SK-N-SH treated with all-trans-retinoic acid at 6 μM for 48 hours (cell line): ENCODE results near the gene GNG8.

Source experiments
- ATAC-seq: fragments of 200-7000 bp; cut with Tn5 transposase; 3 replicates; pipeline ENCODE4 v1.9.1; 2020; ENCODE audit warnings: mild to moderate bottlenecking, moderate library complexity
- ARNTL ChIP-seq: fragments of 450-650 bp; formaldehyde crosslinking; IDR thresholded peaks from 2 replicates; pipeline ENCODE4 v1.5.0; 2020; ENCODE audit warnings: low read depth, mild to moderate bottlenecking, moderate library complexity, borderline replicate concordance
- BACH2 ChIP-seq: fragments of 250-450 bp; sonication (Bioruptor Pico); IDR thresholded peaks from 2 replicates; pipeline ENCODE4 v1.9.0; 2021; ENCODE audit warnings: mild to moderate bottlenecking, borderline replicate concordance
- CREB5 ChIP-seq: fragments of 250-450 bp; sonication (Bioruptor Pico); IDR thresholded peaks from 2 replicates; pipeline ENCODE4 v1.5.1; 2020; ENCODE audit warnings: low read depth, mild to moderate bottlenecking, moderate library complexity
- CSDC2 ChIP-seq: fragments of 250-450 bp; sonication (Bioruptor Pico); IDR thresholded peaks from 2 replicates; pipeline ENCODE4 v1.5.0; 2020; ENCODE audit warnings: mild to moderate bottlenecking, moderate library complexity
- CSRNP3 ChIP-seq: fragments of 250-450 bp; sonication (Bioruptor Pico); IDR thresholded peaks from 2 replicates; pipeline ENCODE4 v1.5.1; 2021; ENCODE audit warnings: mild to moderate bottlenecking, moderate library complexity
- ESRRG ChIP-seq: fragments of 250-450 bp; sonication (Bioruptor Pico); IDR thresholded peaks from 2 replicates; pipeline ENCODE4 v1.6.1; 2021; ENCODE audit warnings: mild to moderate bottlenecking
- GLIS3 ChIP-seq: fragments of 250-450 bp; sonication (Bioruptor Pico); IDR thresholded peaks from 2 replicates; pipeline ENCODE4 v1.5.0; 2020; ENCODE audit warnings: mild to moderate bottlenecking, moderate library complexity
- ISL1 ChIP-seq: fragments of 250-450 bp; sonication (Bioruptor Pico); IDR thresholded peaks from 2 replicates; pipeline ENCODE4 v2.1.2; 2022; ENCODE audit warnings: mild to moderate bottlenecking, moderate library complexity
- OSR1 ChIP-seq: fragments of 250-450 bp; sonication (Bioruptor Pico); IDR thresholded peaks from 2 replicates; pipeline ENCODE4 v1.8.0; 2022; ENCODE audit warnings: moderate library complexity, mild to moderate bottlenecking, inconsistent platforms
- PATZ1 ChIP-seq: fragments of 250-450 bp; sonication (Bioruptor Pico); IDR thresholded peaks from 2 replicates; pipeline ENCODE4 v1.8.0; 2020; ENCODE audit warnings: mild to moderate bottlenecking, moderate library complexity, borderline replicate concordance
- PPARA ChIP-seq: fragments of 250-450 bp; sonication (Bioruptor Pico); IDR thresholded peaks from 2 replicates; pipeline ENCODE4 v1.5.0; 2020; ENCODE audit warnings: mild to moderate bottlenecking, borderline replicate concordance
- SNAI2 ChIP-seq: fragments of 250-450 bp; sonication (Bioruptor Pico); IDR thresholded peaks from 2 replicates; pipeline ENCODE4 v1.5.0; 2020; ENCODE audit warnings: mild to moderate bottlenecking, moderate library complexity
- TOX ChIP-seq: fragments of 250-450 bp; sonication (Bioruptor Pico); IDR thresholded peaks from 2 replicates; pipeline ENCODE4 v1.8.0; 2021; ENCODE audit warnings: mild to moderate bottlenecking, moderate library complexity, borderline replicate concordance
- TSHZ2 ChIP-seq: fragments of 250-450 bp; sonication (Bioruptor Pico); IDR thresholded peaks from 2 replicates; pipeline ENCODE4 v1.5.0; 2020; ENCODE audit warnings: mild to moderate bottlenecking, moderate library complexity
- ZC3H10 ChIP-seq: fragments of 250-450 bp; sonication (Bioruptor Pico); IDR thresholded peaks from 2 replicates; pipeline ENCODE4 v1.5.1; 2021; ENCODE audit warnings: mild to moderate bottlenecking, moderate library complexity
- ZFP3 ChIP-seq: fragments of 250-450 bp; sonication (Bioruptor Pico); IDR thresholded peaks from 2 replicates; pipeline ENCODE4 v1.5.0; 2020; ENCODE audit warnings: mild to moderate bottlenecking, moderate library complexity
- ZFP30 ChIP-seq: fragments of 450-650 bp; formaldehyde crosslinking; IDR thresholded peaks from 2 replicates; pipeline ENCODE4 v1.5.0; 2022; ENCODE audit warnings: mild to moderate bottlenecking, moderate library complexity
- ZNF565 ChIP-seq: fragments of 450-650 bp; formaldehyde crosslinking; conservative IDR thresholded peaks from 2 replicates; pipeline ENCODE4 v1.5.0; 2020; ENCODE audit warnings: low read depth, mild to moderate bottlenecking, moderate library complexity
- ZNF70 ChIP-seq: fragments of 450-650 bp; formaldehyde crosslinking; IDR thresholded peaks from 2 replicates; pipeline ENCODE4 v1.5.0; 2020; ENCODE audit warnings: mild to moderate bottlenecking, moderate library complexity
- ZNF8 ChIP-seq: fragments of 450-650 bp; formaldehyde crosslinking; IDR thresholded peaks from 2 replicates; pipeline ENCODE4 v1.5.0; 2020; ENCODE audit warnings: mild to moderate bottlenecking, moderate library complexity

GNG8 gene

GRCh38 chr19:46605356-46605821, 30.6 kb downstream of the GNG8 start:
- no peak for TF ChIP-seq ZFP30 (CRISPR knock-in tag)
- no peak for TF ChIP-seq ZFP3 (CRISPR knock-in tag)
- TF ChIP-seq ZNF70 (CRISPR knock-in tag), result no peak
- no peak for TF ChIP-seq SNAI2
- no peak for TF ChIP-seq TOX (CRISPR knock-in tag)
- no peak for TF ChIP-seq TSHZ2 (CRISPR knock-in tag)
- TF ChIP-seq ARNTL (CRISPR knock-in tag), result no peak
- no peak for TF ChIP-seq OSR1 (CRISPR knock-in tag)
- no peak for TF ChIP-seq PATZ1 (CRISPR knock-in tag)
- no peak for TF ChIP-seq ZC3H10
- no peak for TF ChIP-seq CREB5 (CRISPR knock-in tag)
- TF ChIP-seq ZNF565 (CRISPR knock-in tag), result no peak
- no peak for TF ChIP-seq ESRRG
- TF ChIP-seq BACH2 (CRISPR knock-in tag), result no peak

GRCh38 chr19:46604781-46605355, 31.1 kb downstream of the GNG8 start:
- TF ChIP-seq TSHZ2 (CRISPR knock-in tag) (no peak), ISL1 (no peak), ZFP3 (CRISPR knock-in tag) (no peak), GLIS3 (CRISPR knock-in tag) (no peak), CSDC2 (CRISPR knock-in tag) (no peak), ZNF565 (CRISPR knock-in tag) (no peak), ESRRG (no peak), ZNF70 (CRISPR knock-in tag) (no peak), PATZ1 (CRISPR knock-in tag) (no peak), BACH2 (CRISPR knock-in tag) (no peak), SNAI2 (no peak), CSRNP3 (CRISPR knock-in tag) (no peak), ARNTL (CRISPR knock-in tag) (no peak), ZC3H10 (no peak), ZFP30 (CRISPR knock-in tag) (no peak), OSR1 (CRISPR knock-in tag) (no peak), ZNF8 (CRISPR knock-in tag) (no peak), CREB5 (CRISPR knock-in tag) (no peak), PPARA (no peak)
- ATAC-seq, result no peak

More at GRCh38 chr19:46605356-46605821, 30.6 kb downstream of the GNG8 start:
- ATAC-seq, result no peak
